ENCODE data around the gene VEZT.

VEZT gene

DNA sequence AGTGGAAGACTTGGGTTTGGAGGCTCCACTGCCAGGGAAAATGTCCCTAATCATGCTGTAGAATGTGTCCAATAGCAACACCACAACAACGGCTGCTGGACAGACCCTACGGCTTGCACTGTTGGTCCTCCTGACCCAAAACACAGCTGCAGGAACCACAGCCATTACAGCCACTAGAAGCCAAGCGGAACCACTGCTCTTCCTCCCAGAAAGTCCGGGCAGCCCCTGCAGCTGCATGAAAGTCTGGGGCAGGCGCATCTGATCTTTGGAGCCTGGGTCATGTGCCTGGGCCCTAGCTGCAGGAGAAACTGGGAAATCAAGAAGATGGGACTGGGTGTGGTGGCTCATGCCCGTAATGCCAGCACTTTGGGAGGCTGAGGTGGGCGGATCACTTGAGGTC is 131.7 kb downstream of the VEZT start:
- Histone ChIP-seq H3K36me3 (ENCODE audit: control insufficient read depth in 2 of 2, insufficient read depth in 2 of 2, low read length in 2 of 2) (no peaks in the 10 kb centered on the region), H3K9ac (ENCODE audit: low read depth in 1 of 2, low read length in 2 of 2) (no peak overlapping the region), H3K27ac (ENCODE audit: low read depth in 2 of 2, low read length in 2 of 2) (no peak overlapping the region), H3K9me3 (ENCODE audit: control insufficient read depth in 2 of 2, low read length in 2 of 2) (no peaks in the 10 kb centered on the region), H3K4me1 (ENCODE audit: control insufficient read depth in 2 of 2, insufficient read depth in 2 of 2, low read length in 2 of 2) (no peaks in the 10 kb centered on the region), H3K27me3 (ENCODE audit: control insufficient read depth in 2 of 2, insufficient read depth in 2 of 2, low read length in 2 of 2) (no peaks in the 10 kb centered on the region), H3K4me3 (ENCODE audit: low read length in 2 of 2) (no peak overlapping the region)

DNA sequence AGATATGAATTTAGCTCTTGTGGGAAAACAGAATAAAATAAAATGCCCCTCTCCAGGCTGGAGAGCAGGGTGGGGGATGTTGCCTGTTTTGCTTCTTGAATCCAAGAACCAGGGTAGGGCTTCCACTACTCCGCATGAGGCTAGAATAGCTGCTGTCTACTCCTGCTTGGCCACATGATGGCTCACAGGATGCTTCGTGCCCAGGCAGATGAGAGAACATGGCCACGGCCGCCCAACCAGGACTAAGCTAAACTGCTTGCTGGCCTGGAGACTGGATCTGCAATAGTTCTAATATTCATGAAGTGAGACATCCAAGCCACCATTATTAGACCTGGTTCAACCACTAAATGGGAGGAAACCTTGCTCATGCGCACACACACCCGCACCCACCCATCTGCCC is 134.1 kb downstream of the VEZT start:
- Histone ChIP-seq H3K9me3 (ENCODE audit: control insufficient read depth in 2 of 2, low read length in 2 of 2) (no peaks in the 10 kb centered on the region), H3K4me1 (ENCODE audit: control insufficient read depth in 2 of 2, insufficient read depth in 2 of 2, low read length in 2 of 2) (no peaks in the 10 kb centered on the region), H3K27ac (ENCODE audit: low read depth in 2 of 2, low read length in 2 of 2) (no peak overlapping the region), H3K4me3 (ENCODE audit: low read length in 2 of 2) (no peak overlapping the region), H3K36me3 (ENCODE audit: control insufficient read depth in 2 of 2, insufficient read depth in 2 of 2, low read length in 2 of 2) (no peaks in the 10 kb centered on the region), H3K9ac (ENCODE audit: low read depth in 1 of 2, low read length in 2 of 2) (no peak overlapping the region), H3K27me3 (ENCODE audit: control insufficient read depth in 2 of 2, insufficient read depth in 2 of 2, low read length in 2 of 2) (no peaks in the 10 kb centered on the region)

All from mucosa of rectum (tissue), 2 donors.